Central memory CD4-positive, alpha-beta T cell (primary cell): ENCODE data around the gene MBD6.
A peak's percentile ranks its signal among the peaks of the same experiment; 100 is the strongest.
"Not testable (repeated sequence)": the region's sequence is repeated elsewhere in the genome, so short reads cannot be mapped to it uniquely, and the experiment has no call there.

Source experiments
- DNase-seq: peaks from one replicate; pipeline ENCODE4 v3.0.0; 2022

The MBD6 gene

DNA sequence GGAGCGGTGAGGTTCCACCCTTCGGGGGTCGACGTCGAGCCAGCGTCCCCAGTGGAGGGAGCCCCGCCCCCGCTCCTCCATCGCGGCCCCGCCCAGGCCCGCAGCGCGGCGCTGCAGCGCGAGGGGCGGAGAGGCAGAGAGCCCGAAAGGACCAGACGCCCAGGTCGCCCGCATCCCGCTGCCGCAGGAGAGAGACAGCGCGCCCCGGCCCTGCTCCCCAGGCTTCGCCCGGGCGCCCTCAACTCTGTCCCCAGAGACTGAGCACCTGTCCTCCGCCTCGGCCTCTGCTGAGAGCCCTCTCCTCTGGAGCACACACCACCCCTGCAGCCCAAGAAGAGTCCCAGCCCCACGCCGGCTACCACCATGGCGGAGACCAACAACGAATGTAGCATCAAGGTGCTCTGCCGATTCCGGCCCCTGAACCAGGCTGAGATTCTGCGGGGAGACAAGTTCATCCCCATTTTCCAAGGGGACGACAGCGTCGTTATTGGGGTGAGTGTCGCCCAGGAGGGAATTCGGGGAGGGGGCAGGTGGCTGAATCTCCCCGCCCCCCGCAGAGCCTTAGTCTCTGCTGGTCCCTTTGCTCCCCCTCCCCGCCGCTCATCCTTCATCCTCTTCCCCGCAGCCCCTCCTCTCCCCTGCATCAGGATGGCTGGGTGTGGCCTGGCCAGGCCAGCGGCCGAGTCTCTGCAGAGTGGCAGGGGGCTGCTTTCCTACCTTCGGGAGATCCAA is 27.5 kb downstream of the MBD6 start, which contains the start of gene KIF5A:
Gene KIF5A, plus strand, starts transcription at position 136 of the 732 bp plus-strand sequence. Its CDS starts 228 bp downstream, at position 364.
- peak; percentile 32 for DNase-seq

DNA sequence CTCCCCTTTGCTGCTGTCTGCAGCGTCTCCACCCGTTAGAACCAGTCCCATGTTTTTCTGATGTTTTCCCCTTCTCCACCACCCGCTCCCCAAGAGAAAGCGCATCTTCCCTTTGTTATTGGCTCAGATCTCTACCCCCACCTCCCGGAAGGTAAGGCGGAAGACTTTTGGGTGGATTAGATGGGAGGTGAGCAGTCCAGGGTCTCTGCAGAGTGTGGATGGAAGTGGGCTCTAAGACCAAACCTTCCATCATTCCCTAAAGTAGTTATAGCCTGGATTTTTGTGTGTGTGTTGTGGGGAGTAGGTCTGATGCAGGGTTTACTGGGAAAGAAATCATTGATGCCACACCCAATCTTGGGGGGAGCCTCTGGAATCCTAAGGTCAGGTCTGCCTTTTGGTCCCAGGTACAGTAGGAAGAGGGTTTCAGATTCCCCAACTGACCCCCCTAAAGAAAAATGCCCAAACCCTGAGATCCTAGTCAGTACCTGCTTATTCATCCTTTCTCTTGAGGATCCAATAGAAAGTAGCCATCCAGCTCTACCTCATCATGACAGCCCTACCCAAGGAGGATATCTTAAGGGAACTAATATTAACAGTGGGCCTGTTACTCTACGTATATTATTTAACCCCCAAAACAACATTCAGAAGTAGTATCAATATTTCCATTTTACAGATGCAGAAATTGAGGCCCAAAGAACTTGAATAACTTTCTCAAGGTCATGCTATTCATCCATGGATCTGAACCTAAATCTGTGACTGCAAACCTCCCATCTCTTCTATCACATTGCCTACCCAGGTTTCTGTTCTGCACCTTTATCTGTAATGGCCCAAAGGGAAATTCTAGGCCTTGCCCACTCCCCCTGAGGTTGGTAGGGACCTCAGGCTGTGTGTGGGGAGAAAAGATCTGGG is 28.3 kb downstream of the MBD6 start:
- no peak for DNase-seq

DNA sequence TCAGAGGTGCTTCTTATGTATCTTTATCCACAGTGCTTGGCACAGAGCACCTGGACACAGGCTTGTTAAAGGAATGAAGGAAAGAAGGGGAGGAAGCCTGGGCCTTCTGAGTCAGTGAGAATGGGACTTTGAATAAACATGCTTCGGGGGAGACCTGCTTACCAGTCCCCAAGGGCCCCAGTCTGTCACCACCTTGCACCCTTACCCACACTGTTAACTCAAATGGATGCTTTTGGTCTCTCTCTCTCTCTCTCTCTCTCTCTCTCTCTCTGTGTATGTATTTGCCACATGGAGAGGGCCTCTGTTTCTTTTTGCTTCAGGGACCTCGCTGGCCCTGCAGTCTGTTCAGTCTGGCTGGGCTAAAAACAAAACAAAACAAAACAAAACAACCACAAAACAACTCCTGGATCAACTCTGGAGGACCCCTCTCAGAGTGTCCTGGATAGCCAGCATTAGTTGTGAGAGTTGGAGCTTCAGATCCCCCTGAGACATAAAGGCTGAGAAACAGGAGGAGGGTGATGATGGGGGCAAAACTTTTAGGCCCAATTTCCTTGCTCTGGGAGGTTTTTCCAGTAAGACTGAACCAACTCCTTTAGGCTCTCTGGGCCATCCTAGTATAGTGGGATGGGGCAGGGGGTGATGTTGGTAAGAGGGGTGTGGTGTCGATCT is 29.1 kb downstream of the MBD6 start:
- no peak for DNase-seq

DNA sequence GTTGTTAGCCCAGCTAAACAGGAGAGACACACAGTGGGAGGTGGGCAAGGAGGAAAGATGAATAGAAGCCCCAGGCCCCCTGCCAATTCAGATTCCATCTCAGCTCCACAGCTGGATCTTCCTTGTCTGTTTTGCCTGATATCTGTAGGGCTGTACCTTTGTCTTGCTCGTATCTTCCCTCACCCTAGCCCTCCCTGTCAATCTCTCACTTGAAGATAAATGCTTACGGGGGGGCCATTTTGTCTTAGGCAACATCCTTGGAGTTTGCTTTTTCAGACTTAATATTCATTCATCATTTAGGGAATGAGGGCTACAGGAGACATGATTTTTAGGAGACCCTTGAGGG is 29.7 kb downstream of the MBD6 start:
- no peak for DNase-seq

DNA sequence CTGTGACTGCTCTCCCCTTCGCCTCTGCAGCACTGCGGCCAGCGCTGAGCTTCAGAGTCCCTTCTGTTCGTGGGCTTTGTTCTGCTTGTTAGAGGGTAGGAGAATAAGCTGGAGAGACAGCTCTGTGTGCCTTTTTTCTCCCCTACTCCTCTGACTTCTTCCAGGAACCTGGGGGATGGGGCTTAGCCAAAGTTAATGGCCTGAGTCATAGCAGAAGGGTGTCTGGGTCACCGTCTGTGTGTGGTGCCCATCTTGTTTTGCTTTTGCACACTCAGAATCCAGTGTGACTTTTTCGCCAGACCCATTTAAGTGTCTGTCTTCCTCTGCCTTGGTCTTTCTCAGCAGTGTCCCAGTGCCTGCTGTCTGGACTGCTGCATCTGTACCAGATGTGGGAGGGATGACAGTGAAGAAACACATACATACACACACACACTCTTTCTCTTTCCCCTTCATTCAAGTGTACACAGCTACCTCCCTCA is 30.2 kb downstream of the MBD6 start:
- DNase-seq, result no peak

DNA sequence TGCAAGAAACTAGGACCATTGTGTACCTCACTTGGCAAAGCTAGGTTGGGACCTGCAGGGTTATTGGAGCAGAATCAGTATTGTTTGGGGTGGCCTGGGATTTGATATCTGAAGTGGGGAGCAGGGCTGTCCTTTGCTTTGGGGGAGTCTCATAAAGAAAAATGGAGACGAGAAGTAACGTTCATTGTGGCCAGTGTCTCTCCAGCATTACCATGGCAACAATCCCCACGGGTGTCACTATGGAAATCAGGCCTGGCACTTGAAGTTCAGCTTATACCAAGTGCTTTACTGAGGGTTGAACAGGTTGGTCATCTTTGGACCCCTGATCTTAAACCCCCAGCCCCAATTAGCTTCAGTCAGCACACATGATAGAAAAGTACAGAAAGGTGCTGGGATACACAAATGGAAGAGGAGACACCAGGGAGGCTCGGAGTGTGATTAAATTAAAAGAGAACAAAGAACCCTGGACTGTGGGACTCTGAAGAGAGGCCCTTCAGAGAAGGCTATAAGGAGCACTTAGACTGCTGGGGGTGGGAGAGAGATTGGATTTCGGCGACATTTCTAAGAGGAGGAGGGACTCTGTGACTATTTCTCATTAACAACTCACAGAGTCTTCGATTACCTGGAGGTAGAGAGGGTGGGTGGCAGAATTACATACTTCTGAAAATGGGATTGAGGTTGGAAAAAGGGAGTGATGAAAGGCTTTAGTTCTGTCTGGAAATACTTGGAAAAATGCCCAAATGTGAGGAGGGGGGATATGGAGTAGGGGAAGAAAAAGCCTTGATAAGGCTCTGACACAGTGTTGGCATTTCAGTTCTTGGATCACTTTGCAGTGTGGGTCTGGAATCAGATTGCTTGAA is 30.9 kb downstream of the MBD6 start:
- no peak for DNase-seq

DNA sequence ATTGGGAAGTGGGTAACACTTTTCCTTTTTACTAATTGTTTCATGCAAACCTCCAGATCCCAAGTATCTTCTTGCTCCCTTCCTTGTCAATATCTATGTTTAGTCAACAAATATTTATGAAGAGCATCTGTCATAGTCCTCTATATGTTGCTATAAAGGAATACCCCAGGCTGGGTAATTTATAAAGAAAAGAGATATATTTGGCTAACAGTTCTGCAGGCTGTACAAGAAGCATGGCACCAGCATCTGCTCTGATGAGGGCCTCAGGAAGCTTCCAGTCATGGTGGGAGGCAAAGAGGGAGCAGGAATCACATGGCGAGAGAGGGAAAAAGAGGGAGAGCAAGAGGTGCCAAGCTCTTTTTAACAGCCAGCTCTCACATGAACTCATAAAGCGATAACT is 31.8 kb downstream of the MBD6 start:
- no peak for DNase-seq

DNA sequence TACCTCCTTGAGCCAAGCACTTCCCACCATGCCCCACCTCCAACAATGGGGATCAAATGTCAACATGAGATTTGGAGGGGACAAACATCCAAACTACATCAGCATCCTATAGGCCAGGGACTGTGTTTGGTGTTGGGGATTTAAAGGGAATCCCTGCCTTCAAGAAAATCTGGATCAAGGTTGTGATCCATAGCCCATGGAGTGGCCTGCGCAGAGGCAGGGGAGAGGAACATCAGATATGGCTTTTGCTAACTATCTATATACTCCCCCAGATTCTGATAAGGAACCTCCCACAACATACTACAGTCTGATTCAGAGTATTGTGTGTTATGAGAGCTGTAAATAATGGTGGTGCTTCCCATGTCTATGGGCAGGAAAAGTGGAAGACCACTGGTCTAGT is 32.3 kb downstream of the MBD6 start:
- DNase-seq, result no peak

DNA sequence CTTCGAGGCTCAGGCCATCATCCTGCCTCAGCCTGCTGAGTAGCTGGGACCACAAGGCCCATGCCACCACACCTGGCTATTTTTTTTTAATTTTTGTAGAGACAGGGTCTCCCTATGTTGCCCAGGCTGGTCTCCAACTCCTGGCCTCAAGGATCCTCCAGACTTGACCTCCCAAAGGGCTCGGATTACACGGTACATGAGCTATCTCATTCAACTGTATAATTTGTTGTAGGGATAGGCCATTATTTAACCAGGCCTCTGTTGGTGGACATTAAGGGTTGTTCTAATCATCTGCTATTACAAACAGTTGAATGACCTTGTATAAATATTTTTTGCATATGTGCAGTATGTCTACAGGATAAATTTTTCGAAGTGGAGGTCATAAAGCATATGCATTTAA is 36.2 kb downstream of the MBD6 start:
- no peak for DNase-seq

DNA sequence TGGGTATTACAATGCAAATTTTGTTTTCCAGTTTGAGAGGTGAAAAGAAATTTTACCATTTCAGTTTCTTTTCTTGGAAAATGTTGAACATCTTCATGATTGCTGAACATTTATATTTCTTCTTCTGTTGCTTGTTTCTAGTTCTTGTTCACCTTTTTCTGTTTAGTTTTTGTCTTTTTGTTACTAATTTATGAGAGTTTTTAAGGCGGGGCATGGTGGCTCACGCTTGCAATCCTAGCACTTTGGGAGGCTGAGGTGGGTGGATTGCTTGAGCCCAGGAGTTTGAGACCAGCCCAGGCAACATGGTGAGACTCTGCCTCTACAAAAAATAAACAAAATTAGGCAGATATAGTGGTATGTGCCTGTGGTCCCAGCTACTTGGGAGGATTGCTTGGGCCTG is 37.9 kb downstream of the MBD6 start:
- DNase-seq, result no peak

DNA sequence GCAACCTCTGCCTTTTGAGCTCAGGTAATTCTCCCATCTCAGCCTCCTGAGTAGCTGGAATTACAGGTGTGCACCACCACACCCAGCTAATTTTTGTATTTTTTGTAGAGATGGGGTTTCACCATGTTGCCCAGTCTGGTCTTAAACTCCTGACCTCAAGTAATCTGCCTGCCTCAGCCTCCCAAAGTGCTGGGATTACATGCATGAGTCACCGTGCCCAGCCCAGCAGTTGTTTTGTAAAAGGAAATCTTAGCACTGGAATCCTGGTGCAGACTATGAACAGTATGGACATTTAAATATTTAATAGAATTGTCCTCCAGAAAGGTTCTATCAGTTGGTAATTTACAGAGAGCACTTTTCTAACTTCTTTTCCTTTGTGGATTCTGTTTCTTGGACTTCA is 38.5 kb downstream of the MBD6 start:
- not testable (repeated sequence) for DNase-seq

DNA sequence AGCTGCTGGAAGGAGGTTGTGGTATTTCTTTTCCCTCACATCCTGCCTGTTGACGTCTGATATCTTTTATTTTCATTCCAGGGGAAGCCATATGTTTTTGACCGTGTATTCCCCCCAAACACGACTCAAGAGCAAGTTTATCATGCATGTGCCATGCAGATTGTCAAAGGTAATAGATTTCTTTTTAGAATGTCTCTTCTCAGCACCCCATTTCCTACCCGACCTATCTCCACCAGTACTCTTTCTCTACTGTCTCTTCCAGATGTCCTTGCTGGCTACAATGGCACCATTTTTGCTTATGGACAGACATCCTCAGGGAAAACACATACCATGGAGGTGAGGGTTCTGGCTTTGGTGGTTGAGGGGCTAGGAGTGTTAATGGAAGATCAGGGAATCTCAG is 40.7 kb downstream of the MBD6 start:
- DNase-seq, result no peak

DNA sequence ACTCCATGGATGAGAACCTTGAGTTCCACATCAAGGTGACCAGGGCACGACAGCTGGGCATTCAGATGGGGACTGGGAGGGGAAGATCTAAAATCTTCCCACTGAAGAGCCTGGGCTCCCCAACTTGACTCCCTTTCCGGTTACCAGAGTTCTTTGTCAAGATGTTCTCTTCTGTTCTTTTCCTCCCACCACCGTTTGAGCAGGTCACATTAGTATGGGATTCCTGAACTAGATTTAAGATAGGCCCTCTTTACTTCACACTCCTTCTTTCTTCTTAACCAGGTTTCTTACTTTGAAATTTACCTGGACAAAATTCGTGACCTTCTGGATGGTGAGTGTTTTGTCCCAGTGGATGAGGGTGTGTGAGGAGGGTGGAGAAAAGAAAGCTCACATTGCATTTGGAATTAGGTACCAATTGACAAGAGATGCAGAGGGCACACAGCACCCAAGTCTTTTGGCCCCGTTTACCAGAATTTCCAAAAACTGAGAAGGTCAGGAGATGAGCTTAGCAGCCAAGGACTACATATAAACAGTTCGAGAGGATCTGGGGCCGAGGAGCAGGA is 41.6 kb downstream of the MBD6 start:
- DNase-seq, result no peak

DNA sequence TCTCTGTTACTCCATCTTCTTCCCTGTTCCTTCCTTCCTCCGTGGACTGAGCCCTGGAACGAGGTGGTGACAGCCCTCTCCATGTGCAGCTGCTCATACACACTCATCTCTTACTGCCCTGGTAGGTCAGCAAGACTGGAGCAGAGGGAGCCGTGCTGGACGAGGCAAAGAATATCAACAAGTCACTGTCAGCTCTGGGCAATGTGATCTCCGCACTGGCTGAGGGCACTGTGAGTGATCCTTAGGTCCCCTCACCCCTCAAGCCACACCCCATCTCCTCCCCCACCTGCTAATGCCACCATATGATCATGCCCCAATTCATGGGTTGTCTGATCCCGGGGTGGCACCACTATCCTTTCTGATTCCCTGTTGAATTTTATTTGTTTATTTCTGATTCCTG is 46.2 kb downstream of the MBD6 start:
- DNase-seq, result no peak

DNA sequence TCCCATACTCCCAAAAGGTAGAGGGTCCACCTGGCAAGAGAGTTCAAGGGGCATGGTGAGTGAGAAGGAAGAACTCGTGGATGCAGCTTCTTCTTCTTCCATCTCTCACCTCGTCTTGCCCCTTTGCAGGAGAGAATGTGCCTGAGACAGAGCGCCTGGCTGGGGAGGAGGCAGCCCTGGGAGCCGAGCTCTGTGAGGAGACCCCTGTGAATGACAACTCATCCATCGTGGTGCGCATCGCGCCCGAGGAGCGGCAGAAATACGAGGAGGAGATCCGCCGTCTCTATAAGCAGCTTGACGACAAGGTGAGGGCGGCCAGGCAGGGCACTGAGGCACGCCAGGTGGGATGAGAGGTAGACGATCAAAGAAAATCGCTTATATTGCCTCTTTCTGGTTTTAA is 47.2 kb downstream of the MBD6 start:
- DNase-seq, result no peak

DNA sequence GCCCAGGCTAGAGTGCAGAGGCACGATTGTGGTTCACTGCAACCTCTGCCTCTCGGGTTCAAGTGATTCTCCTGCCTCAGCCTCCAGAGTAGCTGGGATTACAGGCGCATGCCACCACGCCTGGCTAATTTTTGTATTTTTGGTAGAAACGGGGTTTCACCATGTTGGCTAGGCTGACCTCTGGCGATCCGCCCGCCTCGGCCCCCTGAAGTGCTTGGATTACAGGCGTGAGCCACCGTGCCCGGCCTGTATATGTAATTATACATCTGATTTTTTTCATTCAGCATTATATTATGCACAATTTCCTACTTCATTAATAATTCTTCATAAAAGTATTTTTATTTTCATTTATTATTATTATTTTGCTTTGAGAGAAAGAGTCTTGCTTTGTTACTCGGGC is 47.8 kb downstream of the MBD6 start:
- DNase-seq, result not testable (repeated sequence)

DNA sequence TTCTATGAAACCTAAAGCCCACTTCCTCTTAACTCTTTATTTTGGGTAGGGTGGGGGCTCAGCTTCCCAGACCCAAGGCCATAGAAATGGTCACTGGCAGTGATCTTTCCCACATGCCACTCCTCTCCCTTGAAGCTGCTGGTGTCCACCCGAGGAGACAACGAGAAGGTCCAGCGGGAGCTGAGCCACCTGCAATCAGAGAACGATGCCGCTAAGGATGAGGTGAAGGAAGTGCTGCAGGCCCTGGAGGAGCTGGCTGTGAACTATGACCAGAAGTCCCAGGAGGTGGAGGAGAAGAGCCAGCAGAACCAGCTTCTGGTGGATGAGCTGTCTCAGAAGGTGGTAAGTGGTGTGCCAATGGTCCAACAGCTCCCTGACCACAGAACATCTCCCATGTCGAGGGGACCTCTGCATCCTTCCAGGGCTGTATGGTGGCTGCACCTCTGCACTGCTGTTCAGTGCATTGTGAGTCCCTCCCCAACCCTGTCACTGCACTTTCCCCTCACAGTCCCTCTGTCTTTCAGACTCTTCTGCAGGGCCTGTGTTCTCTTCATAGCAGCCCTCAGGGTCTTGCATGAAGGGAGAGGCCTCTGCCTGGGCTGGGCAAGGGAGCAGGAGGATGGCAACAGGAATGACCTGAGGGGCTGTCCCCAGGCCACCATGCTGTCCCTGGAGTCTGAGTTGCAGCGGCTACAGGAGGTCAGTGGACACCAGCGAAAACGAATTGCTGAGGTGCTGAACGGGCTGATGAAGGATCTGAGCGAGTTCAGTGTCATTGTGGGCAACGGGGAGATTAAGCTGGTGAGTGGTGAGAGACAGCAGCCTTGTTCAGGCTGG is 49.5 kb downstream of the MBD6 start:
- DNase-seq, result no peak

DNA sequence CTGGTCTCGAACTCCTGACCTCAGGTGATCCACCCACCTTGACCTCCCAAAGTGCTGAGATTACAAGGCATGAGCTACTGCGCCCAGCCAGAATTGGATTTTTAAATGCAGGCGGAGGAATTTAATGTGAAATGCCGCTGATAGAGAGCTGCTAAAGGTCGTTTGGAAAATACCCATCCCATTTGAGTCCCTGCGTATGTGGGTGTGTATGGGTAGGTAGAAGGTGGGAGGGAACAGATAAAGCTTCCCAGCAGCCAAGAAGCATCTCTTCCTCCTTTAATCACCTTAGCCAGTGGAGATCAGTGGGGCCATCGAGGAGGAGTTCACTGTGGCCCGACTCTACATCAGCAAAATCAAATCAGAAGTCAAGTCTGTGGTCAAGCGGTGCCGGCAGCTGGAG is 52.2 kb downstream of the MBD6 start:
- DNase-seq, result no peak

DNA sequence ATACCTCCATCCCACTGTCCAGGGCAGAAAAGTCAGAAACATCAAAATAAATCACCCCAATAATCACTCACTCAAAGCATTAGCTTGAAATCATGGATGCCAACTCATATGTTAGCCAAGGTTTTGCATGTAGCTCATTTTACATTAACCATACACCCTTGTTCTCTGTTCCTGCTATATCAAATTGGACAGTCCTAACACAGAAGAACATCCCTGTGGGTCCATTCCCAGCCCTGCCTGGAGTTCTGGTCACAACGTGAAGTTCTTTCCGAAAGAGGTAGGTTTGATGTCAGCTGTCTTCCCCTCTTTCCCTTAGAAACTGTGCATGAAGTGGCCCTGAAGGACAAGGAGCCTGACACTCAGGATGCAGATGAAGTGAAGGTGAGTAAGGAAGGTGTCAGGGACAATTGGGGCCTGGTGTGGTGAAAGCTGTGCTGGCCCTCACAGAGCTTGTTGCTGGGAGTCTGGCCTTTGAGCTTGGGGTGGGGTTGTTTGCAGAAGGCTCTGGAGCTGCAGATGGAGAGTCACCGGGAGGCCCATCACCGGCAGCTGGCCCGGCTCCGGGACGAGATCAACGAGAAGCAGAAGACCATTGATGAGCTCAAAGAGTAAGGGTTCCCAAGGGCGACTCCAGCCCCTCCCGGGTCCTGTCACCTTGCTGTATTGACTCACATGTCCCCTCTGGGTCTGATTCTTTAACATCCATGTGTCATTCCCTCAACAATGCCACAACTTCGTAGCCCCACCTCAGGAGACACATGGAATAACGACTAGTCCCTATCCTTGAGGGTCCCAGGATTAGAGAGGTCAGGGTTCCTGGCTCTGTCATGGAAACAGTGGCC is 53.4 kb downstream of the MBD6 start:
- DNase-seq, result no peak

DNA sequence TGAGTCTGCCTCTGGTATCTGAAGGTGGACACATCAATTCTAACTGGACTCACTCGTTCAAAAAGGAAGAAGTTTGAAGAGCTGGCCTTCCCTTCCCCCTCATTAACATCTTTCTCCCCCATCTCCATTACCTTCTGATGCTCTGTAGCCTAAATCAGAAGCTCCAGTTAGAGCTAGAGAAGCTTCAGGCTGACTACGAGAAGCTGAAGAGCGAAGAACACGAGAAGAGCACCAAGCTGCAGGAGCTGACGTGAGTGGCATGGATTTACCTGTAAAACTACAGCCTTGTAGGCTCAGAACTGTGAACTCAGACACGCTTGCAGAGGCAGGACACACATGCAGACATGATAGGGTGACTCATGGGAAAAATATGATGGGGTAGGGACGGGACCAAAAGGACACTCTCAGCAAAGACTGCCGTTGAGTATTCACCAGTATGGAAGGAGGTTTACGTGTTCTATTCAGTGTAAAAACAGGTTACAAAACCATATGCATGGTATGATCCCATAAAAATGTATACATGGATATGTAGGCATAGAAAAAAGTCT is 54.1 kb downstream of the MBD6 start:
- no peak for DNase-seq
